GM19438 (cell line): ENCODE results near the gene H2AZ2.
"Not testable (repeated sequence)": the region's sequence is repeated elsewhere in the genome, so short reads cannot be mapped to it uniquely, and the experiment has no call there.

ENCODE experiments used
- ATAC-seq: cut with Tn5 transposase; IDR thresholded peaks from one replicate; pipeline ENCODE4 v1.9.1; 2021; ENCODE audit warnings: low read depth; ENCODE audit not compliant: unreplicated experiment

The H2AZ2 gene

DNA sequence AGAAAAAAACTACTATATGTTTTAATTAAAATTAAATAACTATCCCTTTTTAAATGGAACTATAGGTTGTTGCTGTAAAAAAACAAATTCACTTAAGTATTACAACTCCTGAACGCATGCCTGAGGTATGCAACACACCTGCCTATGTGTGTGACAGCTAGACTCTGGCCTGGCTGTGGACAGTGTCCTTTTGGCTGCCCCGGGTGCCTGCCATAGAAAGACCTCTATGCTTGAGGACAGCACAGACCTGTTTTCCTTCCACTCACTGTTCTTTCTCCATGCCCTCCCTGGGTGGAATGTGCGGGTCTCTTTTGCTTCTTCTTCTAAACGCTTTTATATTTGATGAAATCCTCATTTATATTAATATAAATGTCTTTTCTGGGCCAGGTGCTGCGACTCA, 57.9 kb downstream of the H2AZ2 start:
- ATAC-seq: no peak

DNA sequence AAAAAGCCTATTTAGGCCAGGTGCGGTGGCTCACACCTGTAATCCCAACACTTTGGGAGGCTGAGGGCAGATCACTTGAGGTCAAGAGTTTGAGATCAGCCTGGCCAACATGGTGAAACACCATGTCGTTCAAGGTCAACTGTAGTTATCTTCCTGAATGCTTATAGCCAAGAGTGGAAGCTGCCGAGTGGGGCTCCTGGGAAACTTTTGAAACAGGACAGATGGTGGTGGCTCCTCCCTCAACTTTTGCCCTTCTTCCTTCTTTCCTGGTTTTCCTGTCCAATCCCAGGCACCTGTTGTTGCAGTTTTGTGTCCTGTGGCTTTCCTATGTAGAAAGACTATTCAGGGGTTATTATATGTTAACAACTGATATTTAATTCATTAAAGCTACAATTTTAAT, 60.1 kb downstream of the H2AZ2 start:
- no peak for ATAC-seq

DNA sequence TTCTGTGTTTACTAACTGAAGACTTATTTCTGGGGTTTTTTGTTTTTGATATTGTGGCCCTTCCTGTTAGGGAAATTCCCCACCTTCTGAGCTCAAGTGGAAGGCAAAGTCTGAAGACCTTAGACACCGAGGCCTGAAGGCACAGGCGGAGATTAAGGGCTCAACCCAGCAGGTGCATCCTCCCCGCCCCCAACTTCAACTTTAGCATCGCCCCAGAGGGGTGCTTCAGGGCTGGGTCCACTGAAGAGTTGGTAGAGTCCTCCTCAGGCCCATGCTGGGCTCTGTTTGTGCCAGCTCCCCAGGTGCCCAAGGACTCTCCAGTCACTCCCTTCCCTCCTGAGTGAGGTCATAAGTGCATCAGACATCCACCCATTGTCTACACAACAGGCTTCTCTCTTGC, 60.8 kb downstream of the H2AZ2 start:
- ATAC-seq: no peak

GRCh38 chr7:44785218-44785617, 62.7 kb downstream of the H2AZ2 start:
- not testable (repeated sequence) for ATAC-seq

GRCh38 chr7:44784364-44784763, 63.5 kb downstream of the H2AZ2 start:
- no peak for ATAC-seq

DNA sequence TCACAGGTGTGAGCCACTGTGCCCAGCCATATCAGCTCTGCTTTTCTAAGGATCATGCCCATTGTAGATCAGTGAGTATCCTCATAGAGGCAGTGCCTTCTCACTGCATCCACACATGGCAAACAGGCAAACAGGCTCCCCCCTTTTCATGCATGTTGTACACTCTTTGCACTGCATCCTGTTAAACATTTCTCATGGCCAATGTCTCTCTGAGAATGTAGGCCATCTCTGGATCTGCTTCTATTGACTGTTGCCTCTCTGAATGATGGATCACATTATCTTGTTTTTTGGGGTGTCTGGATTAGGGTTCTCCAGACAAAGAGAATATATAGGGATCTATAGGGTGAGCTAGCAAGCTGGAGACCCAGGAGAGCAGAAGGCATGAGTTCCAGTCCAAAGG, 64.5 kb downstream of the H2AZ2 start:
- no peak for ATAC-seq

GRCh38 chr7:44782460-44782859, 65.4 kb downstream of the H2AZ2 start:
- no peak for ATAC-seq
